HG02981 (cell line): Measurements from ENCODE around the gene VSIG10L.

Experiments used
- ATAC-seq: cut with Tn5 transposase; IDR thresholded peaks from one replicate; pipeline ENCODE4 v1.9.1; 2021; ENCODE audit warnings: mild to moderate bottlenecking, moderate library complexity; ENCODE audit not compliant: unreplicated experiment

The VSIG10L gene

GRCh38 chr19:51365965-51366388 is 24.0 kb upstream of the VSIG10L start, which contains the start of gene ETFB:
Gene ETFB, minus strand, starts transcription at chr19:51366388. Its CDS starts 62 bp downstream, at chr19:51366326.
- ATAC-seq = no peak

DNA sequence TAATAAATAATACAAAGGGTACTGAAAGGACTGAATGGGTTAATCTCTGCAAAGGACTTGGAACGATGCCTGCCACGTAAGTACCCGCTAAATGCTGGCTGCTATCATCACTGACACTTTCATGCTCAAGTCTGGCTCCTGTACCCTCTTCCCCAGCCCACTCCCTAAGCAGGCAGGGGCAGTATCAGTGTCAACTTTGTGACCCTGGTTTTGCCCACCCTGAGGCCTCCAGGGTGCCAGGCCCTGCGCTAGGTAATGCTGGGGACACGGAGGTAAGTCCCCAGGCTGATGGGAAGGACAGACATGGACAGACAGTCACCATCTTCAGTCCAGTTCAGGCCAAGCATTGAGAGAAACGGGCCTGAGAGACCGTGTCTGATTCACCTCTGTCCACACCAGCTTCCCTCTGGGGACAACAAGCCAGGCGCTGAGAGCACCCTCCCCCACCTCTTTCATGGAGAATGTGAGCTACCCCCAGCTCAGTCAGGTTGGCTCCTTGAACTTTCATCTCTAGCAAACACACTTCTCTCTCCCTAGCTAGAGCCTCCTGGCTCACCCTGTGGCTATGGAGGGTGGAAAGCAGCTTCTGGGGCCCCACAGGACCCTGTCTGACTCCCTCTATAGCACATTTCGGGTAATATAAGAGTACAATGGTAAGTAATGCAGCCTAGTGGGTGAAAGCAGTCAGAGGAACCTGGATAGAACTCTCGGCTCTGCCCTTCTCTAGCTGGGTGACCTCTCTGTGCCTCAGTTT is 23.4 kb upstream of the VSIG10L start:
- no peak for ATAC-seq

DNA sequence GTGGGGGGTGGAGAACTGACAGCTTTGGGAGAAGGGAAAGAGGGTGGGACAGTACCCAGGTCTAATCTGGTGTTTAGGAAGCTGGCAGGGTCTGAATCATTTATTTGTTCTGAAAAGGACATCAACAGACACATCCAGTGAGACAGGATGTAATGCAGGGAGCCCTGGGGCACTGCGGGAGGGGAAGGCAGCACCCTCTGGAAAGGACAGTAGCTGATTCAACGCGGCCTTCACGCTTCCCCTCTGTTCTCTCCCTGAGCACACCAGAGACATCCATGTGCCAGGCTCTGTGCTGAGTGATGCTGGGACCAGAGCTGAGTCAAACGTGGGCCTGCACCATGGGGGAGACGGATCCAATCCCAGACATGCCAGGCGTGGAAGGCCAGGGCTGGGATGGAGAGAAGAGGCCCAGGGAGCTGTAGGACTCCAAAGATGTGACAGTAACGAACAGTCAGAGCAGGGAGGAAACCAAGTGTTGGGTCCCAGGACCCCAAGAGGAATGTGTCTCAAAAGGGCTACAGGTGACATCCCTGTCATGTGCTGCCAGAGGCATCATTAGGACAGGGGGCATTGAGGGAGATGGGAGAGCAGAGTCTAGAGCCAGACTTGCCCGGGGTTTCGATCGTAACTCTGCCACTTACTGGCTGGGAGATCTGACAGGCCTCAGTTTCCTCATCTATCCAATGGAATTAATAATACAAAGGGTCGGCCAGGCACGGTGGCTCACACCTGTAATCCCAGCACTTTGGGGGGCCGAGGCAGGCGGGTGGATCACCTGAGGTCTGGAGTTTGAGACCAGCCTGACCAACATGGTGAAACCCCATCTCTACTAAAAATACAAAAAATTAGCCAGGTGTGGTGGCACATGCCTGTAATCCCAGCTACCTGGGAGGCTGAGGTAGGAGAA is 22.5 kb upstream of the VSIG10L start:
- no peak for ATAC-seq

DNA sequence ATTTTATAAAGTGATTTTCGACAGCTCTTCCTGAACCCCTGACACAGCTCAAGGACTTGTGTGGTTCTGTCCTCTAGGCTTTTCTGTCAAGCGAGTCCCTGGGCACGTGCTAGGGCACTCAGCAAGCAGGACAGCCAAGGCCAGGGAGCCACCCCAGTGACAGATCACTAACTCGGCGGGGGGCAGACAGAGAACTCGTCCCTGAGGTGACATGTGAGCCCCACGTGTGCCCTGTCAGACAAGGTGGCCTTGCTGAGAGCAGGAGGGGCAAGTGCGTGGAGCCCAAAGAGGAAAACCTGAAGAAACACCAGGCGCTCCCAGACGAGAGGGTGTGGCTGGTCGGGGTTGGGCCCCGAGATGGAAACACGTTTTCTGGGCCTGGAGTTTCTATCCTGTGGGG is 19.3 kb upstream of the VSIG10L start:
- ATAC-seq = no peak

DNA sequence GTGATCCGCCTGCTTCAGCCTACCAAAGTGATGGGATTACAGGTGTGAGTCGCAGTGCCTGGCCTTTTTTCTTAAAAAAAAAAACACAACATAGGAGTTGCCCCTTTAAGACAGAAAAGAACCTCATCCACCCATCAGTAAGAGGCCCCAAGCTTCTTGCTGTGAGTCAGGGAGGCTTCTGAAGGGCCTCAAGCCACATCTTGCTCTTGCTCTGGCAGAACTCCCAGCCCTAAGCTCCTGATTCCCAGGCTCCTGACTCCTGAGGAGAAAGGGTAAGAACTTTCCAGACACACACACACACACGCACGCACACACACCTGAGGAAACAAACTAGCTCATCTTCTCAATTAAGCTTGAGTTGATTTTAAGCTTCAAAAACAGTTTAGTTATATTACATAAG is 17.4 kb upstream of the VSIG10L start:
- no peak for ATAC-seq

GRCh38 chr19:51357952-51358351 is 16.0 kb upstream of the VSIG10L start:
- no peak for ATAC-seq

- ATAC-seq = no peak
These were observed 14.3 kb upstream of the VSIG10L start for GRCh38 chr19:51356159-51356801.

- ATAC-seq = no peak
These were observed 12.8 kb upstream of the VSIG10L start for GRCh38 chr19:51354742-51355148.

- no peak for ATAC-seq
These were observed 12.3 kb upstream of the VSIG10L start for GRCh38 chr19:51354103-51354741.

DNA sequence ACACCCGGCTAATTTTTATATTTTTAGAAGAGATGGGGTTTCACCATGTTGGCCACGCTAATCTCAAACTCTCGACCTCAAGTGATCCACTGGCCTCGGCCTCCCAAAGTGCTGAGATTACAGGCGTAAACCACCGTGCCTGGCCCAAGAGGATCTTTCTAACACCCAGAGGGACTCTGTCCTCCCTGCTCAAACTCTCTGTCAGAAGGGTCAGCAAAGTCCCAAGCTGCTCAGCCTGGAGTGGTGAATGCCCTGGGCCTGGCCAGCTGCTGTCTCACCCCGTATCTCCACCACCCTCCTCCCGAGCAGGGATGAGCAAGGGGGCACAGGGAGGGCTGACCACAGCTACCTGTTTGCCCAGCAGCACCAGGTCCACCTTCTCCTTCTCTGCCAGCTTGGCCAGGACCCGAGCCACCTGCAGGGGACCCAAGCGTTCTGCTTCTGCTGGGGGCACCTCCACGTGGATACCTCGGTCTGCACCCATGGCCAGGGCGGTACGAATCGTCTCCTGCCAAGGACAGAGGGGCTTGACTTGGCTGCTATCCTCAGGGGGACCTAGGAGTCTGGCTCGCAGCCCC is 10.9 kb upstream of the VSIG10L start:
- ATAC-seq = no peak

DNA sequence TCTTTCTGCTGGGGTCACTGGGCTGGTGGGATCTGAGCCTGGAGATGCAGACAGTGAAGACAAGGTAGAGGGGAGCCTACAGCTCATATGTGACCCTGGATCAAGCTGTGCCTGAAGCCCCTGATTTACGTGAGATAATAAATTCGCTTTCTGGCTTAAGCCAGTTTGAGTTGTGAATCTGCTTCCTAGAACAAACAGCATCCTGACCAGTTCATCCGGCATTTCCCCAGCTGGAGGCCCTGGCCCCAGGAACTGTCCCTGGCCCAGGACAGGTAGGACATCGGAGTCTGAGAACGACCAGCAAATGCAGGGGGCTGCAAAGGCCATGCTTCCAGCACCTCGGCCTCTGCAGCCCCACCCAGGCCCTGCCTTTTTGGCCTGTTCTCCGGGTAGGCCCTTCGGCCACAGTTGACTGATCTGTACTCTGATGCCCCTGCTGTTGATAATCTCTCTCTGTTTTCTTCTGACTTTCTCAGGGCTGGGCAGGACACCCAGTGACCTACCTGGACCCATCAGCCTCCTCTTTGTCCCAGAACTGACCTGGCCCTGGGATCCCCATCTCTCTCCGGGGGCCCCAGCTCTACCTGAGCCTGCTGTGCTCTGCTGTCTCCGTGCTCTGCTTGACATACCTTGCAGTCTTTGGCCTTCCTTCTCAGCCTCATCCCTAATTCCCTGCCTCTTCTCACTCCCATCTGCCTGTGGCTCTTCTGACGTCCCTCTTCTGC is 9.5 kb upstream of the VSIG10L start:
- no peak for ATAC-seq

DNA sequence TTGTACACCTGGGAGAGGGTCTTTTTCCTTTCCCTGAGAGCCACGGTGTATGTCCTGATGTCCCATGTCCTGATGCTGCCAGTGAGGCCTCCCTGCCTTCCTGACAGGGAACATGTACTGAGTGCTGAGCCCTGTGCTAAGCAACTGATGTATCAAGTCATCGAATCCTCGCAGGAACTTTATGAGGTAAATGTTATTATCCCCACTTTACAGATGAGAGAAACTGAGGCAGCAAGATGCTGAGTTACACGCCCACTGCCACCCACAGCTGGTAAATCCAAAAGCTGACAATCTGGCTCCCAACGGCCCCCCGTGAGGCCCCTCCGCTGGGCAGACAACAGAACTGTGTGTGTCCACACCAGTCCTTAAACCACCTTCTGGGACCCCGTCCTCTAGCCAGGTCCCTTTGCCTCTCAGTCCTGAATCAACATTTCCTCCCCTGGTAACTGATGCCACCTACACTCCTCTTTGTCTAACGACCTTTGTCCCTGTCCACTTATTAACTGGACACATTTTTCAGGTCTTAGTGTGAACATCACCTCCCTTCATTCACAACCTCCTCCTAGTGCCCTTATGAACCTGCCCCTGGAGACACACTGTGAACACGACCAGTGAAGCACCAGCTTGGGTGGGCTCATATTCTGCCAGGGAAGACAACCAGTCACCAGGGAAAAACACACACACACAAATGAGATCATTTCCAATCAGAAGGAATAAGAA is 5.4 kb upstream of the VSIG10L start:
- no peak for ATAC-seq

DNA sequence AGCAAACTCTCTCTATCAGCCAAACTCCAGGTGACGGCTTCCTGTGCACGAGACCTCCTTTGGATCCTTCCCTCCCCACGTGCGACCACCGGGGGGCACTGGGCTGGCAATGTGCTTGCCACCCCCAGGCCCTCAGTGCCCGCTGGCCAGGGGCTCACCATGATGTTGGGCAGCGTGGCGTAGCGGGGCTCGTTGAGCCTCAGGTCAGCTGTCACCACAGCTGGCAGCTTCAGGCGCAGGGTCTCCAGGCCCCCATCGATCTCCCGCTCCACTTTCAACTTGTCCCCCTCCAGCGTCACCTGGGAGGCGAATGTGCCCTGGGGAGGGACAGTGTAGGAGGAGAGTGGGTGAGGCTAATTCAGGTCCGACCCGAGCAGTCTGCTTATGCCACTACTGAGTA is 4.8 kb upstream of the VSIG10L start:
- no peak for ATAC-seq

GRCh38 chr19:51345076-51345620 is 3.2 kb upstream of the VSIG10L start:
- ATAC-seq = no peak

DNA sequence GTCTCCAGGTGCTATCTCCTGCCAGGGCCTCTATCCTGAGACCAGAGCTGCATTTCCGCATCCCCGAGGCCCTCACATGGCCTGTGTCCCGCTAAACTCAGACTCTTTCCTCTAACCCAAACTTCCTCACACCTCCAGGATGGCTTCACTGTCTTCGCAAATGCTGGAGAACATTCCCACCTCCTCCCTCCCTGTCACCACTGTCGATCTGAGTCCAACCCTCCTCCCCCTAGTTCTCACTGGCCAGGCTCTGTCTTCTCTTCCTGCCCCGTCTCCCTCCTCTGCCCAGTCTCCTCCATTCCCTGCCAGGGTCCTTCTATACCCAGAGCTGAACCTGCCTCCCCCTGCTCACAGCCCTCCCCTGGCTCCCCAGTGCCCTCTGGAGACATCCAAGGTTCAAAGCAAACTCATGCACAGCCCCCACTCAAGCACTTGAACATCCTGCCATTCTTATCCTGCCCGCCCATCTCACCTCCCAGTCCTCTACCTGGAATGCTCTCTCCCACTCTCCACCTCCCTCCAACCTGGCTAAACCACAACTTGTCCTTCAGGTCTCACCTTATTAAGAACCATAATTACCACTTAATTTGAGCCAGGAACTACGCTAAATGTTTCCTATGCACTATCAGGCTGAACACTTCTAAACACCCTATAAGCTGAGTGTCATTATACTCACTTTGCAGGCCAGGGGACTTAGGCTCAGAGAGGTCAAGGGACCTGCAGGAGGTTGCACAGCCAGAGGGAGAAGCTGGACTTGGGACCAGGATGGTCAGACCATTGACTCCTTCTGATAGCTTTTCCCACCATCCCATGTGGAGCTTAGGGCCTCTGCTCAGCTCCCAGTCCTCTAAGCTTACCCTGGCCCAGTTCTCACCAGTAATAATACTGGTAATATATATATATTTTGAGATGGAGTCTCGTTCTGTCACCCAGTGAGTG is 961 bp upstream of the VSIG10L start:
- no peak for ATAC-seq

DNA sequence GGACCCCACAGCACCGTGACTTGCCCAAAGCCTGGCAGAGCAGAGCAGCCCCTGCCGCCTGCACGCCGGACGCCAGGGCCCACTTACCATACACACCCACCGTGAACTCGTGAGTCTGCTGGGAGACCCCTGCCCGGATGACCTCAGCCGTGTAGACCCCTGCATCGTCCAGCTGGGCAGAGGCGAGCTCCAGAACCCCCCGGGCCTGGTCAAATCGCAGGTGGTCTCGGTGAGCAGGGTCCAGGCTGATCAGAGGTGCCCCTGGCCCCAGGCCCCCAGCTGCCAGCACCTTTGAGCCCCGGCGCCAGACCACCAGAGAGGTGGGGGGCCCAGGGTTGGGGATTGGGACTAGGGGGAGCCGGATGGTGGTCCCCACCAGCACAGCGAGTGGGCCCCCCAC is 873 bp downstream of the VSIG10L start:
- ATAC-seq = no peak

- ATAC-seq = peak; percentile 46
These were observed 2.0 kb downstream of the VSIG10L start for GRCh38 chr19:51339687-51340656.
